HG02852 (cell line): Measurements from ENCODE around the gene GGNBP2.
"Not testable (repeated sequence)": the region's sequence is repeated elsewhere in the genome, so short reads cannot be mapped to it uniquely, and the experiment has no call there.

ENCODE experiments used
- ATAC-seq: cut with Tn5 transposase; IDR thresholded peaks from one replicate; pipeline ENCODE4 v1.9.1; 2021; ENCODE audit warnings: mild to moderate bottlenecking, moderate library complexity; ENCODE audit not compliant: unreplicated experiment

Gene GGNBP2

GRCh38 chr17:36544307-36545076, at the start of gene GGNBP2:
Gene GGNBP2, plus strand, starts transcription at chr17:36544919. Its CDS starts 806 bp downstream, at chr17:36545725.
- ATAC-seq = peak; percentile 49

GRCh38 chr17:36495076-36495578, 49.6 kb upstream of the GGNBP2 start:
- ATAC-seq = no peak

- no peak for ATAC-seq
Measured at GRCh38 chr17:36496018-36496789, 48.5 kb upstream of the GGNBP2 start.

- no peak for ATAC-seq
Measured at GRCh38 chr17:36498155-36498554, 46.6 kb upstream of the GGNBP2 start.

- ATAC-seq = no peak
Measured at GRCh38 chr17:36498560-36499300, 46.0 kb upstream of the GGNBP2 start.

- no peak for ATAC-seq
Measured at GRCh38 chr17:36500745-36501225, 43.9 kb upstream of the GGNBP2 start.

- ATAC-seq = no peak
Measured at GRCh38 chr17:36501351-36501750, 43.4 kb upstream of the GGNBP2 start.

- no peak for ATAC-seq
Measured at GRCh38 chr17:36501963-36502362, 42.8 kb upstream of the GGNBP2 start.

- ATAC-seq = no peak
Measured at GRCh38 chr17:36503456-36504155, 41.1 kb upstream of the GGNBP2 start.

GRCh38 chr17:36504156-36504545, 40.6 kb upstream of the GGNBP2 start:
- ATAC-seq = no peak

GRCh38 chr17:36505171-36505570, 39.5 kb upstream of the GGNBP2 start:
- no peak for ATAC-seq

- no peak for ATAC-seq
Measured at GRCh38 chr17:36506249-36506826, 38.4 kb upstream of the GGNBP2 start.

GRCh38 chr17:36506831-36507230, 37.9 kb upstream of the GGNBP2 start:
- no peak for ATAC-seq

GRCh38 chr17:36507266-36507665, 37.5 kb upstream of the GGNBP2 start:
- no peak for ATAC-seq

- not testable (repeated sequence) for ATAC-seq
Measured at GRCh38 chr17:36508439-36508838, 36.3 kb upstream of the GGNBP2 start.

GRCh38 chr17:36509272-36509985, 35.3 kb upstream of the GGNBP2 start:
- ATAC-seq = no peak

- ATAC-seq = no peak
Measured at GRCh38 chr17:36510636-36511035, 34.1 kb upstream of the GGNBP2 start.

GRCh38 chr17:36511216-36511615, 33.5 kb upstream of the GGNBP2 start:
- ATAC-seq = no peak

- no peak for ATAC-seq
Measured at GRCh38 chr17:36512641-36513040, 32.1 kb upstream of the GGNBP2 start.

GRCh38 chr17:36514856-36515255, 29.9 kb upstream of the GGNBP2 start:
- ATAC-seq = no peak
